ENCODE data around the gene ATAD3B.

Gene ATAD3B

GRCh38 chr1:1538989-1539309 is 67.4 kb downstream of the ATAD3B start:
- H3K4me1 Mint-ChIP-seq = peaks cover 5% of the 10 kb centered on the region
- no peaks in the 10 kb centered on the region for H3K9me3 Mint-ChIP-seq
- DNase-seq (ENCODE audit: low spot score in 2 of 2) = no peak
- peaks cover 5% of the 10 kb centered on the region for H3K36me3 Mint-ChIP-seq
- peak overlapping the region; percentile 11 for H3K4me3 Mint-ChIP-seq
- no peak overlapping the region for H3K27ac Mint-ChIP-seq
- peaks cover 4% of the 10 kb centered on the region for H3K27me3 Mint-ChIP-seq
- ATAC-seq (ENCODE audit: low read depth) = no peak

GRCh38 chr1:1539310-1540089 is 67.9 kb downstream of the ATAD3B start:
- Mint-ChIP-seq H3K36me3 (peaks cover 5% of the 10 kb centered on the region), H3K4me3 (peak overlapping the region; percentile 86), H3K4me1 (peaks cover 5% of the 10 kb centered on the region), H3K27ac (no peak overlapping the region), H3K27me3 (peaks cover 4% of the 10 kb centered on the region), H3K9me3 (no peaks in the 10 kb centered on the region)
- ATAC-seq (ENCODE audit: low read depth) = peak; percentile 7
- DNase-seq (ENCODE audit: low spot score in 2 of 2) = no peak

GRCh38 chr1:1540090-1540817 is 68.7 kb downstream of the ATAD3B start, which contains the start of gene TMEM240:
TMEM240 (minus strand) TSS chr1:1540624; CDS start chr1:1540346, 278 bp downstream.
- H3K27ac Mint-ChIP-seq = no peak within 1 kb of the TSS
- H3K36me3 Mint-ChIP-seq = peaks cover 5% of the 10 kb centered on the region
- H3K4me3 Mint-ChIP-seq = peak within 1 kb of the TSS; percentile 86
- peaks cover 5% of the 10 kb centered on the region for H3K4me1 Mint-ChIP-seq
- peaks cover 4% of the 10 kb centered on the region for H3K27me3 Mint-ChIP-seq
- DNase-seq (ENCODE audit: low spot score in 2 of 2) = no peak
- no peaks in the 10 kb centered on the region for H3K9me3 Mint-ChIP-seq
- peak; percentile 67 for ATAC-seq (ENCODE audit: low read depth)

- peaks cover 5% of the 10 kb centered on the region for H3K36me3 Mint-ChIP-seq
- ATAC-seq (ENCODE audit: low read depth) (no peak), DNase-seq (ENCODE audit: low spot score in 2 of 2) (no peak)
- H3K4me3 Mint-ChIP-seq = peak overlapping the region; percentile 46
- peaks cover 4% of the 10 kb centered on the region for H3K27me3 Mint-ChIP-seq
- peaks cover 5% of the 10 kb centered on the region for H3K4me1 Mint-ChIP-seq
- H3K27ac Mint-ChIP-seq = no peak overlapping the region
- no peaks in the 10 kb centered on the region for H3K9me3 Mint-ChIP-seq
Observed at GRCh38 chr1:1540818-1541628, 69.5 kb downstream of the ATAD3B start.

- Mint-ChIP-seq H3K4me3 (peak overlapping the region; percentile 59), H3K27me3 (peaks cover 4% of the 10 kb centered on the region), H3K36me3 (peaks cover 5% of the 10 kb centered on the region), H3K4me1 (peaks cover 5% of the 10 kb centered on the region), H3K9me3 (no peaks in the 10 kb centered on the region), H3K27ac (no peak overlapping the region)
- DNase-seq (ENCODE audit: low spot score in 2 of 2) (no peak), ATAC-seq (ENCODE audit: low read depth) (no peak)
Observed at GRCh38 chr1:1541956-1542765, 70.6 kb downstream of the ATAD3B start.

- no peaks in the 10 kb centered on the region for H3K9me3 Mint-ChIP-seq
Observed at GRCh38 chr1:1542766-1543705, 71.5 kb downstream of the ATAD3B start.

GRCh38 chr1:1543706-1544099 is 72.1 kb downstream of the ATAD3B start:
- Mint-ChIP-seq H3K4me1 (peaks cover 4% of the 10 kb centered on the region), H3K27me3 (peaks cover 2% of the 10 kb centered on the region), H3K36me3 (peaks cover 5% of the 10 kb centered on the region), H3K27ac (no peak overlapping the region), H3K4me3 (no peak overlapping the region), H3K9me3 (no peaks in the 10 kb centered on the region)
- ATAC-seq (ENCODE audit: low read depth) (no peak), DNase-seq (ENCODE audit: low spot score in 2 of 2) (no peak)

More at GRCh38 chr1:1542766-1543705, 71.5 kb downstream of the ATAD3B start:
- ATAC-seq (ENCODE audit: low read depth) (no peak), DNase-seq (ENCODE audit: low spot score in 2 of 2) (no peak)
- Mint-ChIP-seq H3K27ac (no peak overlapping the region), H3K36me3 (peaks cover 5% of the 10 kb centered on the region), H3K4me3 (no peak overlapping the region), H3K4me1 (peaks cover 5% of the 10 kb centered on the region), H3K27me3 (peaks cover 4% of the 10 kb centered on the region)

GRCh38 chr1:1544544-1544943 is 73.0 kb downstream of the ATAD3B start:
- DNase-seq (ENCODE audit: low spot score in 2 of 2) = no peak
- Mint-ChIP-seq H3K9me3 (no peaks in the 10 kb centered on the region), H3K27me3 (no peaks in the 10 kb centered on the region), H3K27ac (no peak overlapping the region), H3K4me3 (no peak overlapping the region), H3K4me1 (peaks cover 1% of the 10 kb centered on the region), H3K36me3 (peaks cover 5% of the 10 kb centered on the region)
- no peak for ATAC-seq (ENCODE audit: low read depth)

All from memory B cell (primary cell).